WTC11 (cell line): ENCODE data around the gene SLC25A21. TPM values are rescaled to one million over a fixed set of nuclear protein-coding genes. Genes with fewer than 3 reads are reported as not detected.

Source experiments
- ATAC-seq: fragments of 200-7000 bp; cut with Tn5 transposase; 2 replicates; pipeline ENCODE4 v1.10.0; 2021; ENCODE audit warnings: mild to moderate bottlenecking, moderate library complexity
- CTCF ChIA-PET: fragments of 300-600 bp; sonication (Branson Sonifier 250); formaldehyde crosslinking; loops from one replicate; lab custom pipeline; 2021; ENCODE audit warnings: antibody characterized with exemption; lab: Charles Lee
- POLR2A ChIA-PET: fragments of 350-600 bp; sonication (Branson Sonifier 250); formaldehyde crosslinking; loops from one replicate; lab custom pipeline; 2021; ENCODE audit warnings: antibody characterized with exemption; lab: Charles Lee
- DNase-seq: peaks from one replicate; pipeline ENCODE4 v3.0.0; 2021; ENCODE audit warnings: low spot score
- H3K27ac Mint-ChIP-seq: 2 replicates; pipeline ENCODE4 v1.8.0; 2021; ENCODE audit warnings: mixed read lengths
- H3K27me3 Mint-ChIP-seq: 2 replicates; pipeline ENCODE4 v1.8.0; 2021; ENCODE audit warnings: low read depth, mild to moderate bottlenecking, moderate library complexity, mixed read lengths
- H3K36me3 Mint-ChIP-seq: 2 replicates; pipeline ENCODE4 v1.8.0; 2021; ENCODE audit warnings: mixed read lengths
- H3K4me1 Mint-ChIP-seq: 2 replicates; pipeline ENCODE4 v1.8.0; 2022; ENCODE audit warnings: mixed read lengths
- H3K4me3 Mint-ChIP-seq: 2 replicates; pipeline ENCODE4 v1.8.0; 2021; ENCODE audit warnings: mild to moderate bottlenecking, moderate library complexity, mixed read lengths
- H3K9me3 Mint-ChIP-seq: 2 replicates; pipeline ENCODE4 v1.8.0; 2021; ENCODE audit warnings: mixed read lengths
- ATF1 ChIP-seq: sonication (generic); formaldehyde crosslinking; IDR thresholded peaks from 2 replicates; pipeline ENCODE4 v1.8.1; 2023; ENCODE audit warnings: mild to moderate bottlenecking, moderate library complexity, missing genetic modification reagents
- CTCF ChIP-seq: fragments of 200-600 bp; IDR thresholded peaks from 2 replicates; pipeline ENCODE4 v1.8.0; 2022; ENCODE audit warnings: antibody characterized with exemption
- MYBL2 ChIP-seq: sonication (generic); formaldehyde crosslinking; IDR thresholded peaks from 2 replicates; pipeline ENCODE4 v1.8.1; 2023; ENCODE audit warnings: mild to moderate bottlenecking, moderate library complexity, missing genetic modification reagents
- NR1H2 ChIP-seq: sonication (generic); formaldehyde crosslinking; IDR thresholded peaks from 2 replicates; pipeline ENCODE4 v1.9.0; 2021; ENCODE audit warnings: mild to moderate bottlenecking, moderate library complexity, missing genetic modification reagents
- ZNF121 ChIP-seq: sonication (generic); formaldehyde crosslinking; IDR thresholded peaks from 2 replicates; pipeline ENCODE4 v1.8.0; 2023; ENCODE audit warnings: missing genetic modification reagents
- ZNF232 ChIP-seq: sonication (generic); formaldehyde crosslinking; IDR thresholded peaks from 2 replicates; pipeline ENCODE4 v1.8.0; 2022; ENCODE audit warnings: mild to moderate bottlenecking, missing genetic modification reagents
- ZNF281 ChIP-seq: sonication (generic); formaldehyde crosslinking; IDR thresholded peaks from 2 replicates; pipeline ENCODE4 v1.8.0; 2023; ENCODE audit warnings: mild to moderate bottlenecking, missing genetic modification reagents
- ZNF416 ChIP-seq: fragments of 250-450 bp; sonication (Bioruptor Pico); IDR thresholded peaks from 2 replicates; pipeline ENCODE4 v1.9.0; 2021; ENCODE audit warnings: mild to moderate bottlenecking, inconsistent platforms
- ZNF423 ChIP-seq: fragments of 250-450 bp; sonication (Bioruptor Pico); IDR thresholded peaks from 2 replicates; pipeline ENCODE4 v2.1.2; 2022; ENCODE audit warnings: mild to moderate bottlenecking, moderate library complexity
- total RNA-seq: library from RNA; stranded (reverse); gene quantifications from 3 replicates; pipeline ENCODE4 v1.2.3, GENCODE V29; 2021
- TF ChIP-seq, protein P1 (sequence below): sonication (generic); formaldehyde crosslinking; IDR thresholded peaks from 2 replicates; pipeline ENCODE4 v1.8.1; 2022; ENCODE audit warnings: low read depth, missing genetic modification reagents, borderline replicate concordance
- TF ChIP-seq, protein P2 (sequence below): sonication (generic); formaldehyde crosslinking; IDR thresholded peaks from 2 replicates; pipeline ENCODE4 v1.8.0; 2022; ENCODE audit warnings: missing genetic modification reagents
- TF ChIP-seq, protein P3 (sequence below): sonication (generic); formaldehyde crosslinking; IDR thresholded peaks from 2 replicates; pipeline ENCODE4 v1.8.0; 2022; ENCODE audit warnings: mild to moderate bottlenecking, missing genetic modification reagents

Gene SLC25A21
- total RNA-seq, 1 experiment from 2014 or later, result 8.2 TPM

GRCh38 chr14:36683083-36683724 lies 489.2 kb downstream of the SLC25A21 start:
- TF ChIP-seq ZNF416 (CRISPR knock-in tag) (no peak), CTCF (no peak), ZNF423 (no peak)
- TF ChIP-seq, protein P1, sequence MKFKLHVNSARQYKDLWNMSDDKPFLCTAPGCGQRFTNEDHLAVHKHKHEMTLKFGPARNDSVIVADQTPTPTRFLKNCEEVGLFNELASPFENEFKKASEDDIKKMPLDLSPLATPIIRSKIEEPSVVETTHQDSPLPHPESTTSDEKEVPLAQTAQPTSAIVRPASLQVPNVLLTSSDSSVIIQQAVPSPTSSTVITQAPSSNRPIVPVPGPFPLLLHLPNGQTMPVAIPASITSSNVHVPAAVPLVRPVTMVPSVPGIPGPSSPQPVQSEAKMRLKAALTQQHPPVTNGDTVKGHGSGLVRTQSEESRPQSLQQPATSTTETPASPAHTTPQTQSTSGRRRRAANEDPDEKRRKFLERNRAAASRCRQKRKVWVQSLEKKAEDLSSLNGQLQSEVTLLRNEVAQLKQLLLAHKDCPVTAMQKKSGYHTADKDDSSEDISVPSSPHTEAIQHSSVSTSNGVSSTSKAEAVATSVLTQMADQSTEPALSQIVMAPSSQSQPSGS (CRISPR knock-in tag), result no peak
- Mint-ChIP-seq H3K27me3 (no peaks in the 10 kb centered on the region), H3K4me3 (no peak overlapping the region), H3K36me3 (no peaks in the 10 kb centered on the region), H3K4me1 (peaks cover 52% of the 10 kb centered on the region), H3K9me3 (no peaks in the 10 kb centered on the region), H3K27ac (no peak overlapping the region)
- no peak for DNase-seq
- ChIA-PET POLR2A (no interaction called here), CTCF (interaction anchor here (1.0 to 3.6 kb wide), 3 partner anchors 16 to 259 kb away, joined by 3 to 9 read pairs (median 5); no protein-coding TSS in a partner anchor)
- ATAC-seq, result peak; percentile 18; the same call in 1 of the 2 replicates

DNA sequence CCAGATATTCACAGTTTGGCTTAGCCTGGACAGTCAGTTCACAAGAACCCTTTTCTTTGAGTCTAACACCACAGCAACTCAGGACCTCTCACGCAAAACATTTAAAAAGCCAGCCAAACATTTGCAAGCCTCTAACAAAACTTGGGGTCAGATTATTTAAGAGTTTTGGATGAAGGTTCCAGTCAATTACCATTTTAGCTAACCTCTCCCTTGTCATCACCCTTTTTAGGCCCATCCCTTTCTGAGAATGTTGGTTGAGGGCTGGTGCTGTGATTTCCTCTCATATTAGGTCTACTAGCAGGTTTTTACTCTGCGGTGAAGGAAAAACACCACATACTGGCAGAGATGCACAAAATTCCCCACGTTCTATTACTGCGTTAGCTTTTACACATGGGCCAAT lies 490.1 kb downstream of the SLC25A21 start:
- no peak overlapping the region for H3K4me3 Mint-ChIP-seq
- TF ChIP-seq, protein P2, sequence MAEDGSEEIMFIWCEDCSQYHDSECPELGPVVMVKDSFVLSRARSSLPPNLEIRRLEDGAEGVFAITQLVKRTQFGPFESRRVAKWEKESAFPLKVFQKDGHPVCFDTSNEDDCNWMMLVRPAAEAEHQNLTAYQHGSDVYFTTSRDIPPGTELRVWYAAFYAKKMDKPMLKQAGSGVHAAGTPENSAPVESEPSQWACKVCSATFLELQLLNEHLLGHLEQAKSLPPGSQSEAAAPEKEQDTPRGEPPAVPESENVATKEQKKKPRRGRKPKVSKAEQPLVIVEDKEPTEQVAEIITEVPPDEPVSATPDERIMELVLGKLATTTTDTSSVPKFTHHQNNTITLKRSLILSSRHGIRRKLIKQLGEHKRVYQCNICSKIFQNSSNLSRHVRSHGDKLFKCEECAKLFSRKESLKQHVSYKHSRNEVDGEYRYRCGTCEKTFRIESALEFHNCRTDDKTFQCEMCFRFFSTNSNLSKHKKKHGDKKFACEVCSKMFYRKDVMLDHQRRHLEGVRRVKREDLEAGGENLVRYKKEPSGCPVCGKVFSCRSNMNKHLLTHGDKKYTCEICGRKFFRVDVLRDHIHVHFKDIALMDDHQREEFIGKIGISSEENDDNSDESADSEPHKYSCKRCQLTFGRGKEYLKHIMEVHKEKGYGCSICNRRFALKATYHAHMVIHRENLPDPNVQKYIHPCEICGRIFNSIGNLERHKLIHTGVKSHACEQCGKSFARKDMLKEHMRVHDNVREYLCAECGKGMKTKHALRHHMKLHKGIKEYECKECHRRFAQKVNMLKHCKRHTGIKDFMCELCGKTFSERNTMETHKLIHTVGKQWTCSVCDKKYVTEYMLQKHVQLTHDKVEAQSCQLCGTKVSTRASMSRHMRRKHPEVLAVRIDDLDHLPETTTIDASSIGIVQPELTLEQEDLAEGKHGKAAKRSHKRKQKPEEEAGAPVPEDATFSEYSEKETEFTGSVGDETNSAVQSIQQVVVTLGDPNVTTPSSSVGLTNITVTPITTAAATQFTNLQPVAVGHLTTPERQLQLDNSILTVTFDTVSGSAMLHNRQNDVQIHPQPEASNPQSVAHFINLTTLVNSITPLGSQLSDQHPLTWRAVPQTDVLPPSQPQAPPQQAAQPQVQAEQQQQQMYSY (CRISPR knock-in tag), result no peak
- TF ChIP-seq ZNF281 (CRISPR knock-in tag) (no peak), MYBL2 (no peak), NR1H2 (no peak), ATF1 (CRISPR knock-in tag) (no peak), ZNF232 (CRISPR knock-in tag) (no peak), ZNF121 (CRISPR knock-in tag) (no peak)
- TF ChIP-seq, protein P3, sequence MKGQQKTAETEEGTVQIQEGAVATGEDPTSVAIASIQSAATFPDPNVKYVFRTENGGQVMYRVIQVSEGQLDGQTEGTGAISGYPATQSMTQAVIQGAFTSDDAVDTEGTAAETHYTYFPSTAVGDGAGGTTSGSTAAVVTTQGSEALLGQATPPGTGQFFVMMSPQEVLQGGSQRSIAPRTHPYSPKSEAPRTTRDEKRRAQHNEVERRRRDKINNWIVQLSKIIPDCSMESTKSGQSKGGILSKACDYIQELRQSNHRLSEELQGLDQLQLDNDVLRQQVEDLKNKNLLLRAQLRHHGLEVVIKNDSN (CRISPR knock-in tag), result no peak
- TF ChIP-seq, all 79 proteins: peak for 0
- peaks cover 54% of the 10 kb centered on the region for H3K4me1 Mint-ChIP-seq
- CTCF ChIA-PET, result interaction anchor here (0.8 to 3.6 kb wide), 5 partner anchors 16 to 468 kb away, joined by 3 to 10 read pairs (median 6); no protein-coding TSS in a partner anchor
- H3K27me3 Mint-ChIP-seq, result no peaks in the 10 kb centered on the region
- H3K36me3 Mint-ChIP-seq, result no peaks in the 10 kb centered on the region
- DNase-seq (no peak), ATAC-seq (no peak)
- no peaks in the 10 kb centered on the region for H3K9me3 Mint-ChIP-seq
- H3K27ac Mint-ChIP-seq, result 0 out of 2 replicates have a peak overlapping the region, but pooled peaks have one; percentile 34
- POLR2A ChIA-PET, result no interaction called here
